Activated naive CD4-positive, alpha-beta T cell treated with anti-CD3 and anti-CD28 coated beads, Interleukin-2, amount 10 ng/mL, durations not matched to agents 7 days and 5 days (primary cell): Measurements from ENCODE around the gene CIAO3.
"Not testable (repeated sequence)": the region's sequence is repeated elsewhere in the genome, so short reads cannot be mapped to it uniquely, and the experiment has no call there.

Experiments used
- CTCF ChIA-PET: fragments of 350-600 bp; sonication (Branson Sonifier 250); formaldehyde crosslinking; loops from one replicate; lab custom pipeline; 2021; ENCODE audit warnings: antibody characterized with exemption; lab: Charles Lee
- DNase-seq: peaks from one replicate; pipeline ENCODE4 v3.0.0-alpha.2; 2020
- H3K27ac Mint-ChIP-seq: one replicate; pipeline ENCODE4 v1.8.0; 2021; ENCODE audit warnings: mild to moderate bottlenecking, moderate library complexity, mixed read lengths
- H3K27me3 Mint-ChIP-seq: one replicate; pipeline ENCODE4 v1.8.0; 2021; ENCODE audit warnings: mild to moderate bottlenecking, mixed read lengths
- H3K36me3 Mint-ChIP-seq: one replicate; pipeline ENCODE4 v1.8.0; 2021; ENCODE audit warnings: mixed read lengths
- H3K4me1 Mint-ChIP-seq: one replicate; pipeline ENCODE4 v1.8.0; 2021; ENCODE audit warnings: mixed read lengths
- H3K4me3 Mint-ChIP-seq: one replicate; pipeline ENCODE4 v1.8.0; 2021; ENCODE audit warnings: mild to moderate bottlenecking, moderate library complexity, mixed read lengths
- H3K9me3 Mint-ChIP-seq: one replicate; pipeline ENCODE4 v1.8.0; 2021; ENCODE audit warnings: mixed read lengths

The CIAO3 gene

DNA sequence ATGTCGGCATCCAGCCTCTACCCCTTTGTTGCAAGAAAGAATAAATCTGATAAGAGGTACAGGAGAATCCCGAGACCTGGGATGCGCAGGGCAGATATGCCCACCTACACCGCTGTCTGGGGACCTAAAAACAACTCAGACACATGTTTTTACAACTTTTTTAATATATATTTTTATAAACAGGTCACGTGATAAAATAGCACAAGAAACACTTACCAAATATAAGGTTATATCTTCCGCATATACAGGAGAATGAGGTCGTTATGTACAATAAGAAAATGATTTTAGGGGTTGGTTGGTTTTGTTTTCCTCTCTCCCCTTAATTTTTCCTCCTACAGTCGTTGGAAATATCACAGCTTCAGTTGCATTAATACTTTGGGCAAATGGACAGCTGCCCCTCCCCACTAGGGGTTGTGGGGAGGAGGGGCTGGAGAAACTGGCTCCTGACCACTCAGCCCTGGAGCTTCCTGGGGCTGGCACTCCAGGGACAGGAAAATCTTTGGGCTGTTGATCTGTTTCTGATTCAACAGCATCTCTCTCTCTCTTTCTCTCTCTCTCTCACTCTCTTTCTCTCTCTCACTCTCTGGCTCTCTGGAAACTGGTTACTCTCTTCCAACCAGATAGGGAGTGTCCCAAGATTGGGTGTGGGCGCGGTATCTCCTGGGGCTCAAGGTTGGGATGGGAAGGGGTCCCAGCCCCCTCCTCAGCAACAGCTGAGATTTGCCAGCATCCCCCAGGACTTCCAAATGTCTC is 48.3 kb downstream of the CIAO3 start:
- Mint-ChIP-seq H3K36me3 (no peaks in the 10 kb centered on the region), H3K4me3 (no peak overlapping the region), H3K4me1 (peaks cover 47% of the 10 kb centered on the region), H3K27me3 (peaks cover 41% of the 10 kb centered on the region), H3K27ac (no peak overlapping the region), H3K9me3 (no peaks in the 10 kb centered on the region)
- CTCF ChIA-PET = no interaction called here
- no peak for DNase-seq

GRCh38 chr16:691242-691641 is 49.6 kb downstream of the CIAO3 start:
- H3K9me3 Mint-ChIP-seq, CTCF ChIA-PET, DNase-seq, H3K36me3 Mint-ChIP-seq: not testable (repeated sequence)
- H3K27me3 Mint-ChIP-seq = peaks cover 37% of the 10 kb centered on the region
- peaks cover 36% of the 10 kb centered on the region for H3K4me1 Mint-ChIP-seq
- peak overlapping the region; percentile 86 for H3K4me3 Mint-ChIP-seq
- H3K27ac Mint-ChIP-seq = peak overlapping the region; percentile 88

- peaks cover 32% of the 10 kb centered on the region for H3K4me1 Mint-ChIP-seq
- no peaks in the 10 kb centered on the region for H3K9me3 Mint-ChIP-seq
- no peak for DNase-seq
- peak overlapping the region; percentile 88 for H3K27ac Mint-ChIP-seq
- peaks cover 7% of the 10 kb centered on the region for H3K36me3 Mint-ChIP-seq
- CTCF ChIA-PET = no interaction called here
- peaks cover 18% of the 10 kb centered on the region for H3K27me3 Mint-ChIP-seq
- H3K4me3 Mint-ChIP-seq = peak overlapping the region; percentile 86
Observed at GRCh38 chr16:689175-689897, 51.5 kb downstream of the CIAO3 start.

- CTCF ChIA-PET = interaction anchor here (1.0 kb wide), 1 partner anchor 19 kb away, joined by 5 read pairs; the partner anchor contains the start of gene RHOT2
- Mint-ChIP-seq H3K27ac (no peak overlapping the region), H3K36me3 (peaks cover 10% of the 10 kb centered on the region), H3K27me3 (peaks cover under 1% of the 10 kb centered on the region), H3K4me1 (peaks cover 38% of the 10 kb centered on the region), H3K9me3 (no peaks in the 10 kb centered on the region), H3K4me3 (peak overlapping the region; percentile 23)
- no peak for DNase-seq
Observed at GRCh38 chr16:687499-687898, 53.3 kb downstream of the CIAO3 start.

GRCh38 chr16:686459-687260 is 54.1 kb downstream of the CIAO3 start:
- Mint-ChIP-seq H3K9me3 (no peaks in the 10 kb centered on the region), H3K36me3 (peaks cover 17% of the 10 kb centered on the region), H3K4me1 (peaks cover 43% of the 10 kb centered on the region), H3K27ac (no peak overlapping the region), H3K27me3 (no peaks in the 10 kb centered on the region), H3K4me3 (peak overlapping the region; percentile 21)
- CTCF ChIA-PET = no interaction called here
- DNase-seq = no peak

GRCh38 chr16:685967-686366 is 54.8 kb downstream of the CIAO3 start:
- no peaks in the 10 kb centered on the region for H3K9me3 Mint-ChIP-seq
- CTCF ChIA-PET = no interaction called here
- peaks cover 45% of the 10 kb centered on the region for H3K4me1 Mint-ChIP-seq
- H3K27ac Mint-ChIP-seq = peak overlapping the region; percentile 28
- no peak for DNase-seq
- peak overlapping the region; percentile 21 for H3K4me3 Mint-ChIP-seq
- no peaks in the 10 kb centered on the region for H3K27me3 Mint-ChIP-seq
- H3K36me3 Mint-ChIP-seq = peaks cover 21% of the 10 kb centered on the region

- Mint-ChIP-seq H3K36me3 (peaks cover 22% of the 10 kb centered on the region), H3K27me3 (no peaks in the 10 kb centered on the region), H3K4me3 (no peak overlapping the region), H3K9me3 (no peaks in the 10 kb centered on the region), H3K27ac (peak overlapping the region; percentile 33), H3K4me1 (peaks cover 40% of the 10 kb centered on the region)
- DNase-seq = no peak
- CTCF ChIA-PET = no interaction called here
Observed at GRCh38 chr16:684961-685696, 55.7 kb downstream of the CIAO3 start.

- H3K4me1 Mint-ChIP-seq = peaks cover 38% of the 10 kb centered on the region
- H3K4me3 Mint-ChIP-seq = peak within 1 kb of the TSS; percentile 74
- CTCF ChIA-PET = no interaction called here
- H3K27me3 Mint-ChIP-seq = no peaks in the 10 kb centered on the region
- DNase-seq = peak; percentile 98
- H3K9me3 Mint-ChIP-seq = no peaks in the 10 kb centered on the region
- peaks cover 22% of the 10 kb centered on the region for H3K36me3 Mint-ChIP-seq
- H3K27ac Mint-ChIP-seq = peak within 1 kb of the TSS; percentile 68
Observed at GRCh38 chr16:684071-684794, 56.6 kb downstream of the CIAO3 start, which contains the start of gene JMJD8. Gene JMJD8 (minus strand): TSS chr16:684334. CDS start chr16:684319, 15 bp downstream.

DNA sequence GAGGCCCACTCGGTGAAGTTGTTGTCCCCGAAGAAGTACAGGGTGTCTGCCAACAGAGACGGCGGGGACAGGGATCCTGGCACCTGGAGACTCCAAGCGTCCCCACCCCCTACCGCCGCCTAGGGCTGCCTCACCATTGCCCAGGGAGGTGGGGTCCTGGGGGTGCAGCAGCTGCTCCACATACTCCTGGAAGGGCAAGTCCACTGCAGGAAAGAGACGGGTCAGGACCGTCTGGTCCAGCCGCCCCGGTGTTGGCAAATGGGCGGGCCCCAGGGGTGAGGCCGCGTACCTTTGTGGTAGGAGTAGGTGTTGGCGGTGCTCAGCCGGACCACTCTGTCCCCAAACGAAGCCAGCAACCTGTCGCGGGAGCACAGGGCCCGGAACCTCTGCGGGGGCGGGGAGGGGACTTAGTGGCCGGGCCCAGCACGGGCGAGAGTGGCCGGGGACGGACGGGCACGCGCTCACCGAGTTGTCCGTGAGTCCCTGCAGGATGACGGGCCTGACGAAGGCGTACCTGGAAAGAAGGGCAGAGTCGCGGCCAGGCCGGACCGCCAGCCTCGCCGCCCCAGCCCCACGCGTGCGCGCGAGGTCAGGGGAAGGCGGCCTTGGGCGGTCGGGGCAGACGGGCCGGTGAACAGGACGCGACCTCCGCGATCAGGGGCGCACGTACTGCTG is 57.3 kb downstream of the CIAO3 start:
- CTCF ChIA-PET = no interaction called here
- DNase-seq = no peak
- Mint-ChIP-seq H3K4me3 (peak overlapping the region; percentile 74), H3K4me1 (peaks cover 36% of the 10 kb centered on the region), H3K27me3 (peaks cover 4% of the 10 kb centered on the region), H3K36me3 (peaks cover 22% of the 10 kb centered on the region), H3K9me3 (no peaks in the 10 kb centered on the region), H3K27ac (peak overlapping the region; percentile 67)

- Mint-ChIP-seq H3K9me3 (no peaks in the 10 kb centered on the region), H3K27ac (peak overlapping the region; percentile 67), H3K27me3 (peaks cover 4% of the 10 kb centered on the region), H3K36me3 (peaks cover 22% of the 10 kb centered on the region), H3K4me3 (peak overlapping the region; percentile 74), H3K4me1 (peaks cover 36% of the 10 kb centered on the region)
- DNase-seq = no peak
- CTCF ChIA-PET = no interaction called here
Observed at GRCh38 chr16:682493-683395, 58.1 kb downstream of the CIAO3 start.

DNA sequence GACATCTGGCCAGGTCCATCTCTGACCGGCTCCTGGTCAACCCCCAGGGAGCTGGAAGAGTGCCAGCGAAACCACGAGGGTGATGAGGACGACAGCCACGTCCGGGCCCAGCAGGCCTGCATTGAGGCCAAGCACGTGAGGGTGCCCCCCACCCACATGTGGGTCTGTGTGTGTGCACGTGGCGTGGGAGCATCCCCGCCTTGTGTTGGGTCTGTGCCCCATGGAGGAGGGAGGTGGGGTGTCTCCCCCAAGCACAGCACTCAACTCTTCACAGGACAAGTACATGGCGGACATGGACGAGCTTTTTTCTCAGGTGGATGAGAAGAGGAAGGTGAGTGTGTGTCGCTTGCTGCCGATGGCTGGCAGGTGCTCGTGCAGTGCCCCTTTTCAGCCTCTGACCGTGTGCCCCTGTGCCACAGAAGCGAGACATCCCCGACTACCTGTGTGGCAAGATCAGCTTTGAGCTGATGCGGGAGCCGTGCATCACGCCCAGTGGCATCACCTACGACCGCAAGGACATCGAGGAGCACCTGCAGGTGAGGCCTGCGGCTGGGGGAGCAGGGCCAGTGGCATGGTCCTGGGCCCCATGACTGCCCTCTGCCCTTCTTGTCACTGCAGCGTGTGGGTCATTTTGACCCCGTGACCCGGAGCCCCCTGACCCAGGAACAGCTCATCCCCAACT is 58.9 kb downstream of the CIAO3 start:
- H3K27ac Mint-ChIP-seq = no peak overlapping the region
- H3K9me3 Mint-ChIP-seq = no peaks in the 10 kb centered on the region

More for the DNA sequence above, 58.9 kb downstream of the CIAO3 start:
- peaks cover 21% of the 10 kb centered on the region for H3K36me3 Mint-ChIP-seq
- peaks cover 38% of the 10 kb centered on the region for H3K4me1 Mint-ChIP-seq
- no peak for DNase-seq
- peaks cover 10% of the 10 kb centered on the region for H3K27me3 Mint-ChIP-seq
- peak overlapping the region; percentile 81 for H3K4me3 Mint-ChIP-seq
- CTCF ChIA-PET = interaction anchor here (1.7 kb wide), 1 partner anchor 14 kb away, joined by 6 read pairs; the partner anchor contains the start of gene RHOT2
